Measurements from ENCODE around the gene PXK. TPM values are rescaled to one million over a fixed set of nuclear protein-coding genes. Genes with fewer than 3 reads are reported as not detected.
A peak's percentile ranks its signal among the peaks of the same experiment; 100 is the strongest.

The PXK gene
- total RNA-seq, 1 experiment from 2014 or later: 12.9 TPM

- DNase-seq: no peak
- no peaks in the 10 kb centered on the region for H3K36me3 ChIP-seq (replicated peaks; ENCODE audit: control insufficient read depth, insufficient read depth, low read length)
- no peak overlapping the region for H3K4me3 ChIP-seq (ENCODE audit: insufficient read depth, low read depth, low read length)
- no peaks in the 10 kb centered on the region for H3K27me3 ChIP-seq (ENCODE audit: control insufficient read depth, insufficient read depth, low read length)
Observed at GRCh38 chr3:58392181-58392580, 59.5 kb downstream of the PXK start.

GRCh38 chr3:58394339-58394738, 61.6 kb downstream of the PXK start:
- no peak for DNase-seq
- Histone ChIP-seq H3K36me3 (replicated peaks; ENCODE audit: control insufficient read depth, insufficient read depth, low read length) (no peaks in the 10 kb centered on the region; the same call in 1 of the 2 replicates), H3K27me3 (ENCODE audit: control insufficient read depth, insufficient read depth, low read length) (no peaks in the 10 kb centered on the region), H3K4me3 (ENCODE audit: insufficient read depth, low read depth, low read length) (no peak overlapping the region)

- no peaks in the 10 kb centered on the region for H3K27me3 ChIP-seq (ENCODE audit: control insufficient read depth, insufficient read depth, low read length)
- DNase-seq: no peak
- no peaks in the 10 kb centered on the region; the same call in 1 of the 2 replicates for H3K36me3 ChIP-seq (replicated peaks; ENCODE audit: control insufficient read depth, insufficient read depth, low read length)
- H3K4me3 ChIP-seq (ENCODE audit: insufficient read depth, low read depth, low read length): no peak overlapping the region
Observed at GRCh38 chr3:58398669-58399333, 66.1 kb downstream of the PXK start.

DNA sequence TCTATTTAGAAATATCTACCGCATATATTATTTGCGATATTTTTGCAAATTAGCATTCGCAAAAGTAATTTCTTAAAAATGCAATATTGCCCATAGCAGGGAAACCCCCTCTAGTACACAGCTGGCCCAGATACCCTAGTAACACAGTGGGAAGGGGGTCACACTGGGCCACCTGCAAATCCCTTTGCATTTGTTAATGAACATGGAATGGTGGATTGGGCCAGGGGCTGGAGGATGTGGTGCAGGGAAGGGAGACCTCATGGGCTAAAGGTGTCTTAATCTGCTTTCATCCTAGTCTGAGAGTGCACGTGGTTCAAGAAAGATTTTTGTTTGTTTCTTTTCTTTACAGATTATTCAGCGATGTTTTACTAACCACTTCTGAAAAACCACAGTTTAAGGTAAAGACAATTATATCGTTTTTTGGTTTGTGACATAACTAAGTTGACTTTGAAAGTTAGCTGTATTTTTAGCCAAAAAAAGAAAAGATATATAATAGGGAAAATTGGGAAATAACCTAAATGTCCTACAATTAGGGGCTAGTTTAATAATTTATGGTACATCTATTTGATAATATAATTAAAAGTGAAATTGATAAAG, 70.9 kb downstream of the PXK start:
- H3K36me3 ChIP-seq (replicated peaks; ENCODE audit: control insufficient read depth, insufficient read depth, low read length): no peaks in the 10 kb centered on the region; the same call in 1 of the 2 replicates
- H3K4me3 ChIP-seq (ENCODE audit: insufficient read depth, low read depth, low read length): no peak overlapping the region
- no peaks in the 10 kb centered on the region for H3K27me3 ChIP-seq (ENCODE audit: control insufficient read depth, insufficient read depth, low read length)
- DNase-seq: peak; percentile 74

DNA sequence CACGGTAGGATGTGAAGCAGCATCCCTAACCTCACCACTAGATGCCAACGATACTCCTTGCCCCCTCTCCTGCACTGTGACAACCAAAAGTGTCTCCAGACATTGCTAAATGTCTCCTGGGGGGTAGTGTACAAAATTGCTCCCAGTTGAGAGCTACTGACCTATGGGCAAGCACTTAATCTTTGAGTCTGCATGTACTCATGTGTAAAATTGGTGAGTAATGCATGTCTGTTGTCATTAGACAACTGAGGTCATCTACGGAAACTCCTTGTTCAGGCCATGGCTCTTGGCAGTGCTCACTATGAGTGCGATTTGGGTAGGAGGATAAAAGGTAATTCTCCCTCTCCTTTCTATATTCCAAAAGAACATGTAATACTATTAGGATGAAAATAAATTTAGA, 71.7 kb downstream of the PXK start:
- no peak for DNase-seq
- H3K4me3 ChIP-seq (ENCODE audit: insufficient read depth, low read depth, low read length): no peak overlapping the region
- no peaks in the 10 kb centered on the region; the same call in 1 of the 2 replicates for H3K36me3 ChIP-seq (replicated peaks; ENCODE audit: control insufficient read depth, insufficient read depth, low read length)
- H3K27me3 ChIP-seq (ENCODE audit: control insufficient read depth, insufficient read depth, low read length): no peaks in the 10 kb centered on the region

- Histone ChIP-seq H3K4me3 (ENCODE audit: insufficient read depth, low read depth, low read length) (no peak overlapping the region), H3K36me3 (replicated peaks; ENCODE audit: control insufficient read depth, insufficient read depth, low read length) (no peaks in the 10 kb centered on the region), H3K27me3 (ENCODE audit: control insufficient read depth, insufficient read depth, low read length) (no peaks in the 10 kb centered on the region)
- no peak for DNase-seq
Observed at GRCh38 chr3:58408906-58409305, 76.2 kb downstream of the PXK start.

DNA sequence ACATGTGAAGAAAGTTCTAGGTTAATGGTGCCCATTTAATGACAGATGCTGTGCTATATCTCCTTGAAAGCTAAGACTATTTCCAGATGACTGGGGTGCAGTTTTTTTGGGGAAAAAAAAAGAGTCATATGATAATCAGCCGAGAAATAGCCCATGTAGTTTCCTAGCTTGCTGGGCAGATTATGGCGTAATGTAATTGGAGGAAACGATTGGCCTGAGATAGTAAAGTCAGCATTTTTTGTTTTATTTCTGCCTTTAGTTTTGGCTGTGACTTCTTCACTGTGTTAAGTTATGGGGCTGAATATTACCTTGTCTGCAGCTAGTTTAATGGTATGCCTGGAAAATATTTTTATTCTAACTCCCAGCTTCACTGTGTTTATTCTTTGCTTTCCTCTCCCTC, 77.0 kb downstream of the PXK start:
- Histone ChIP-seq H3K36me3 (replicated peaks; ENCODE audit: control insufficient read depth, insufficient read depth, low read length) (no peaks in the 10 kb centered on the region), H3K27me3 (ENCODE audit: control insufficient read depth, insufficient read depth, low read length) (no peaks in the 10 kb centered on the region), H3K4me3 (ENCODE audit: insufficient read depth, low read depth, low read length) (no peak overlapping the region)
- DNase-seq: no peak

DNA sequence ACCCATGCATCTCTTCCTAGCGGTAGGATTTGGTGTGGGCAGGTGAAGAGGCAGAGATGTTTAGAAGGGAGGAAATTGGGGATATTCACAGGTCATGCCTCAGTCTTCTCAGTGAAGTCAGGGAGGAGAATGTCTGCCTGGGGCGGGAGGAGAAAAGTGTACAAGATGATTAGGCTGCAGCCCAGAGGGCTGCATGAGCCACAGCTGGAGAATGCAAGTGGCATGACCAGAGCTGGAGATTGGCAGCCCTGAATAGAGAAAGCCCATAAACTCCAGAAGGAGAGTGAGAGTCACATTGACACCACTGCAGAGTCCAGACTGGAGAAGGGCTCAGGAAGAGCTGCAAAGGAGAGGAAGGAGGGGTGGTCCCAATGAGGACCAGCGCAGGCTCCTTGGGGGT, 78.3 kb downstream of the PXK start:
- no peak for DNase-seq
- Histone ChIP-seq H3K4me3 (ENCODE audit: insufficient read depth, low read depth, low read length) (no peak overlapping the region), H3K36me3 (replicated peaks; ENCODE audit: control insufficient read depth, insufficient read depth, low read length) (no peaks in the 10 kb centered on the region), H3K27me3 (ENCODE audit: control insufficient read depth, insufficient read depth, low read length) (no peaks in the 10 kb centered on the region)

GRCh38 chr3:58411851-58412830, 79.4 kb downstream of the PXK start:
- H3K4me3 ChIP-seq (ENCODE audit: insufficient read depth, low read depth, low read length): no peak overlapping the region
- H3K36me3 ChIP-seq (replicated peaks; ENCODE audit: control insufficient read depth, insufficient read depth, low read length): no peaks in the 10 kb centered on the region
- DNase-seq: no peak
- H3K27me3 ChIP-seq (ENCODE audit: control insufficient read depth, insufficient read depth, low read length): no peaks in the 10 kb centered on the region

GRCh38 chr3:58414538-58415197, 82.0 kb downstream of the PXK start:
- DNase-seq: peak; percentile 56
- Histone ChIP-seq H3K36me3 (replicated peaks; ENCODE audit: control insufficient read depth, insufficient read depth, low read length) (no peaks in the 10 kb centered on the region), H3K4me3 (ENCODE audit: insufficient read depth, low read depth, low read length) (no peak overlapping the region), H3K27me3 (ENCODE audit: control insufficient read depth, insufficient read depth, low read length) (no peaks in the 10 kb centered on the region)

GRCh38 chr3:58416191-58416590, 83.5 kb downstream of the PXK start:
- Histone ChIP-seq H3K27me3 (ENCODE audit: control insufficient read depth, insufficient read depth, low read length) (no peaks in the 10 kb centered on the region), H3K36me3 (replicated peaks; ENCODE audit: control insufficient read depth, insufficient read depth, low read length) (no peaks in the 10 kb centered on the region), H3K4me3 (ENCODE audit: insufficient read depth, low read depth, low read length) (no peak overlapping the region)
- no peak for DNase-seq

DNA sequence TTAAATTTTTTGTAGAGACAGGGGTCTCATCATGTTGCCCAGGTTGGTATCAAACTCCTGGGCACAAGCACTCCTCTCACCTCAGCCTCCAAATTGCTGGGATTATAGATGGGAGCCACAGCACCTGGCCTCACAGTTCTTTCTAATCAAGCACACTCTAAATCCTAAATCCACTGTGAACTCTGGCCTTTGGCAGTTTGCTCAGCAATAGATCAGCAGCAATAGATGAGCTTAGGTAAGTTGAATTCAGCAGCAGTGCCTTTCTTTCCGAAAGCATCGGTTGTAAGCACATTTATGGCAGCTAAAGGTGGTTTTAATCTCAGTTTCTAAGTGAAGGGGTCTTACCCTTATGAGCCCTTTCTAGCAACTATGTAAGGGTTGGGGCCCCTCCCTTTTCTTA, 84.4 kb downstream of the PXK start:
- no peak for DNase-seq
- Histone ChIP-seq H3K36me3 (replicated peaks; ENCODE audit: control insufficient read depth, insufficient read depth, low read length) (no peaks in the 10 kb centered on the region), H3K4me3 (ENCODE audit: insufficient read depth, low read depth, low read length) (no peak overlapping the region), H3K27me3 (ENCODE audit: control insufficient read depth, insufficient read depth, low read length) (no peaks in the 10 kb centered on the region)

DNA sequence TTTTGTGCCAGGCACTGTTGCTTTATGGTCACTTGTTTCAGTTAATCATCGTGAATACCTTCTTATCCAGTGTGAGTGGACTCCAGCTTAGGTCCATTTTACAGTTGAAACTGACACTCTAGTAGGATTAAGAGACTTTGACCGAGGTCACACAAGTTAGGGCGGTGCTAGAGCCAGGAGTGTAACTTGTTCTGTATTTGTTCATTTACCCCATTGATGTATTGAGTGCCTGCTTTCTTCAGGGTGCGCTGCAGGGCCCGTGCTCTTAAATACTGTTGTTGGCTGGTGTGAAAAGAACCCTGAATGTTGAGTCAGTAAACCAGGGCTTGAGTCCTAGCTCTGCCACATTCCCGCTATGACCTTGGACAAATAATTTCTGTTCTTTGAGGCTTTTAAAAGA, 85.5 kb downstream of the PXK start:
- no peaks in the 10 kb centered on the region for H3K27me3 ChIP-seq (ENCODE audit: control insufficient read depth, insufficient read depth, low read length)
- H3K36me3 ChIP-seq (replicated peaks; ENCODE audit: control insufficient read depth, insufficient read depth, low read length): no peaks in the 10 kb centered on the region
- no peak overlapping the region for H3K4me3 ChIP-seq (ENCODE audit: insufficient read depth, low read depth, low read length)
- DNase-seq: no peak

DNA sequence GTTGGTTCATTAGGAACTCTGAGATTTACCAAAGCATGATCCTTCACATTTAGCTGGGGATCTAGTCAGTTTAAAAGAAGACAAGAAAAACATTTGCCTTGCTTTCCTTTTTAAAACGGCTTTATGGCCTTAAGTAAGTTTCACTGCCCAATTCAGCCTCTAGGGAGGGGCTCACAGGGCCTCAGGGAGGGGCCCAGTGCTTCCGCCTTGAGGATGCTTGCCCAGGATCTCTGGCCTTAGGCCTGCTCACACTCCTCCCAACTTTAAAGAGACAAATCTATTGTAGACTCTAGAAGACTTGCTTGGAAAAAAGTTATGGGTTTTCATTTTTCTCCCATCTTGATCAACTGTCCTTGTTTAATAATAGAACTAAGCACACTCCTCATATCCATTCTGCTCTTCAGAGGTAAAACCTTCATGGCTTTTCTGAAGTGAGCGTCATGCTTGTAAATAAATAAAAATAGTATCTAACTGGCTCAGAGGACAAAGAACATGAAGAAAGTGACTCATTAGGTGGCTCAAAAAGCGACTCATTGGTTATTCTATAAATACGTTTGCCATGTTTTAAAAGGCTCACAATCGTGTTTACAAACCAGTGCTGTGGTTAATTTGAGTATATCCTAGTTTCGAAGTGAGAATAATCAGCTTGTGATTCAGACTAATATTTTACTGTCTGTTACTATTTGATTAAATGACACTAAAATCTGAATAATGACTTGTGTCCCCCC, 87.3 kb downstream of the PXK start:
- H3K4me3 ChIP-seq (ENCODE audit: insufficient read depth, low read depth, low read length): no peak overlapping the region
- no peaks in the 10 kb centered on the region for H3K27me3 ChIP-seq (ENCODE audit: control insufficient read depth, insufficient read depth, low read length)
- DNase-seq: no peak
- H3K36me3 ChIP-seq (replicated peaks; ENCODE audit: control insufficient read depth, insufficient read depth, low read length): peaks cover 2% of the 10 kb centered on the region

All from H7 (cell line).